Activated naive CD8-positive, alpha-beta T cell treated with anti-CD3 and anti-CD28 coated beads, Interleukin-2, amount 50 U/mL, for 24 hours (primary cell): ENCODE data around the gene ALAS2.
"Not testable (repeated sequence)": the region's sequence is repeated elsewhere in the genome, so short reads cannot be mapped to it uniquely, and the experiment has no call there.

Experiments used
- ATAC-seq: fragments of 150-1000 bp; cut with Tn5 transposase; one replicate; pipeline ENCODE4 v1.10.0; 2021
- DNase-seq: peaks from one replicate; pipeline ENCODE4 v3.0.0; 2021
- H3K27ac Mint-ChIP-seq: one replicate; pipeline ENCODE4 v1.8.0; 2021; ENCODE audit warnings: mild to moderate bottlenecking, mixed read lengths
- H3K27me3 Mint-ChIP-seq: one replicate; pipeline ENCODE4 v1.8.0; 2021; ENCODE audit warnings: mixed read lengths
- H3K36me3 Mint-ChIP-seq: one replicate; pipeline ENCODE4 v1.8.0; 2021; ENCODE audit warnings: low read depth, mixed read lengths
- H3K4me1 Mint-ChIP-seq: one replicate; pipeline ENCODE4 v1.8.0; 2021; ENCODE audit warnings: mixed read lengths
- H3K4me3 Mint-ChIP-seq: one replicate; pipeline ENCODE4 v1.8.0; 2021; ENCODE audit warnings: mild to moderate bottlenecking, moderate library complexity, mixed read lengths
- H3K9me3 Mint-ChIP-seq: one replicate; pipeline ENCODE4 v1.8.0; 2021; ENCODE audit warnings: mixed read lengths

ALAS2 gene

DNA sequence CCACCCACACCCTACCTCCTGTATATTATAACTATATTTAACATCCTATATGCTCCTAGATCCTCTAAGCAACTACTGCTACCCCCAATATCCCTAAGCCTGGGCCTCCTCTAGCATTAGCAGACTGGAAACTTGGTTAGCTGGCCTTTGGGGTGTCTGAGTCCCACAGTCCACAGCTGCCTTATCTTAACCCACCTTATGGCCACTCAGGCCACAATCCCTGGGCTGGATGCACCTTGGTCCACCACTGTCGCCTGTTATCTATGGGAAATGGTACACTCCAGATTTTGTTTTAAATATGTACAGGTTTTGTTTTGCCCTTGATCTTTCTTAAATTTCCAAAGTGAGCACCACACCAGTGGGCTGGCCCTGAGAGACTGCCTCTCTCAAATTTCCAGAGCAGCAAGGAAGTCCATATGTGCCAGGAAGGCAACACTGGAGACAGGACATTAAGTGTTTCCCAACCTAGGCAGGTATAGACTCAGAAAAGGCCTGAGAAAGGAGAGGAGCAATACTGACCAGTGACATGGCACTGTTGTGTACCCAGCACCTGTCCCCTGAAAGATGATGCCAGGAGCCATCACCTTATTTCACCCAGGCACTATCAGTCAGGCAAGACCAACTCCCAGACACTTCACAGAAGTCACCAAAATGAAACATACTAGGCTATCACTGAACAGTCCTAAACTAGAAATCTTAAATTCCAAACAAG is 37.7 kb downstream of the ALAS2 start:
- DNase-seq (no peak), ATAC-seq (no peak)
- Mint-ChIP-seq H3K9me3 (no peaks in the 10 kb centered on the region), H3K36me3 (no peaks in the 10 kb centered on the region), H3K27ac (no peak overlapping the region), H3K4me1 (no peaks in the 10 kb centered on the region), H3K4me3 (no peak overlapping the region), H3K27me3 (no peaks in the 10 kb centered on the region)

DNA sequence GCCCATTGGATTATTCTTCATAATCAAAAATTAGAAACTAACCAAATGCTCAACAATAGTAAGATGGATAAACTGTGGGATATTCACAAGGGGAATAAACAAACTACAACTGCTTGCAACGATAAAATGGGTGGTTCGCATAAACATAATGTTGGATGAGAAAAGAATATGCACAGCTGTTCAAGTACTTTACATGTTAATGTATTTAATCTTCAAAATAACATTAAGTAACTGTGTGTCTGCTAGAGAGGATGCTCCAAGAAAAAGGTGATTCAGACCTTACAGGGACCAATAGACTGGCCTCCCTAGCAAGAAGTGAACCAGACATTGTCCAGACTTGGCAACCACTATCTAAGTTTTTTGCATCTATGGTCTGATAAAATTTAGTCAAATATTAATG is 39.1 kb downstream of the ALAS2 start:
- Mint-ChIP-seq H3K4me1 (no peaks in the 10 kb centered on the region), H3K9me3 (peaks cover 4% of the 10 kb centered on the region), H3K27me3 (no peaks in the 10 kb centered on the region), H3K4me3 (no peak overlapping the region), H3K36me3 (no peaks in the 10 kb centered on the region), H3K27ac (no peak overlapping the region)
- DNase-seq (no peak), ATAC-seq (no peak)

DNA sequence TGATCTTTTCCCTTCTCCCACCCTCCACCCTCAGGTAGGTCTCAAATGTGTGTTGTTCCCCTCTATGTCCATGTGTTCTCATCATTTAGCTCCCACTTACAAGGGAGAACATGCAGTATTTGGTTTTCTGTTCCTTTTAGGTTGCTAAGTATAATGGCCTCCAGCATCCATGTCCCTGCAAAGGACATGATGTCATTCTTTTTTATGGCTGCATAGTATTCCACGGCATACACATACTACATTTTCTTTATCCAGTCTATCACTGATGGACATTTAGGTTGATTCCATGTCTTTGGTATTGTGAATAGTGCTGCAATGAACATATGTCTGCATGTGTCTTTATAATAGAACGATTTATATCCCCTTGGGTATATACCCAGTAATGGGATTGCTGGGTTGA is 47.5 kb downstream of the ALAS2 start:
- not testable (repeated sequence) for H3K27me3 Mint-ChIP-seq, H3K27ac Mint-ChIP-seq, H3K4me1 Mint-ChIP-seq, H3K4me3 Mint-ChIP-seq, H3K36me3 Mint-ChIP-seq, DNase-seq, ATAC-seq, H3K9me3 Mint-ChIP-seq

DNA sequence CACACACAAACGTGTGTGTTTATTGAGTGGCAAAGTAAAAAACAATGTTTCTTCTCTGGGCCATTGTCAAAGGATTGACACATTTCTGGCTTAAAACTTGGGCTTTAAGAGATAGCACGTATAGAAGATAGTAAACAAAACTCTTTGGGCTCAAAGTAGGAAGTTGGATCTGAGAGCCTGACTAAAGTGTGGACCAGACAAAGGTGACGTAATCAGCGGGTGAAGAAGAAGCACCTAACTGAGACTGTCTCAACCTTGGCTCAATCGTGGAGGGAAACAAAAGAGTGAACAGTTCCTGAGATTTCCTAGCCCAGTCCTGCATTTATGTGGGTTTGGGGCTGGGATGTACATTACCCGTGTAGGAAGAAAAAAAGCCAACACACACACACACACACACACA is 50.4 kb downstream of the ALAS2 start:
- Mint-ChIP-seq H3K4me1 (no peaks in the 10 kb centered on the region), H3K27me3 (no peaks in the 10 kb centered on the region), H3K4me3 (no peak overlapping the region), H3K9me3 (no peaks in the 10 kb centered on the region), H3K36me3 (no peaks in the 10 kb centered on the region), H3K27ac (no peak overlapping the region)
- DNase-seq (no peak), ATAC-seq (no peak)

DNA sequence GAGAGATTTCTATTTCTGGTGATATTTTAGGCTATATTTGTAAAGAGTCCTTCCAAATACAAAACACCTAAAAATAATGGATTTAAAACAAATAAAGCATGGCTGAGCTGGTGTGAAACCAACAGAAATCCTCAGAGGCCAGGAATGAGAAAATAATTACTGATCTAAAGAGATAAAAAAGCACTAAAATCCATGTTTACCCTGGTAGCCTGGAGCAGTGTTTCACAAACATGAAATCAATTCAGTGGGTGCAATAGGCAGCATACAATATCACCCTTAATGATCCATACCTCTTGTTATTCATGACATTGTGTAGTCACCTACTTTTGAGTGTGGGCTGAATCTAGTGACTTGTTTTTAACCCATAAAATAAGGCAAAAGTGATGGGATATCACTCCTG is 51.3 kb downstream of the ALAS2 start:
- H3K27ac Mint-ChIP-seq = no peak overlapping the region
- no peaks in the 10 kb centered on the region for H3K4me1 Mint-ChIP-seq
- no peaks in the 10 kb centered on the region for H3K27me3 Mint-ChIP-seq
- H3K9me3 Mint-ChIP-seq = no peaks in the 10 kb centered on the region
- ATAC-seq = no peak
- H3K36me3 Mint-ChIP-seq = no peaks in the 10 kb centered on the region
- H3K4me3 Mint-ChIP-seq = no peak overlapping the region
- no peak for DNase-seq

DNA sequence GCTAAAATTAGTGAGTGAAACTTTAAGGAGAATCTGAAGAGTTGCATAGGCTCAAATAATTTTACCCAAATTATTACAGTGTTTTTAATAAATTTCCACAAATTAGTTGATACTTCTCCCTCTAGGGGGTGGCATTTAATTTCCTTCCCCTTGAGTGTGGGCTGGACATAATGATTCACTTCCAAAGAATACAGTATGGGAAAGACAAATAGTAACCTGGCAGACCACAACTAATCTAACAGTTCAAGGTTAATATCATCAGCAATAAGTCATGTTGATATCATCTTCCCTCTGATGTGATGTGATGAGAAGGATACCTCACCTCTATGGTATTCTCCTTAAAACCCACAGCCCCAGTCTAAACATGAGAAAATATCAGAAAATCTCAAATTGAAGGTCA is 52.3 kb downstream of the ALAS2 start:
- no peak overlapping the region for H3K4me3 Mint-ChIP-seq
- no peak for ATAC-seq
- no peaks in the 10 kb centered on the region for H3K27me3 Mint-ChIP-seq
- no peak overlapping the region for H3K27ac Mint-ChIP-seq
- no peaks in the 10 kb centered on the region for H3K36me3 Mint-ChIP-seq
- DNase-seq = no peak
- no peaks in the 10 kb centered on the region for H3K9me3 Mint-ChIP-seq
- no peaks in the 10 kb centered on the region for H3K4me1 Mint-ChIP-seq

DNA sequence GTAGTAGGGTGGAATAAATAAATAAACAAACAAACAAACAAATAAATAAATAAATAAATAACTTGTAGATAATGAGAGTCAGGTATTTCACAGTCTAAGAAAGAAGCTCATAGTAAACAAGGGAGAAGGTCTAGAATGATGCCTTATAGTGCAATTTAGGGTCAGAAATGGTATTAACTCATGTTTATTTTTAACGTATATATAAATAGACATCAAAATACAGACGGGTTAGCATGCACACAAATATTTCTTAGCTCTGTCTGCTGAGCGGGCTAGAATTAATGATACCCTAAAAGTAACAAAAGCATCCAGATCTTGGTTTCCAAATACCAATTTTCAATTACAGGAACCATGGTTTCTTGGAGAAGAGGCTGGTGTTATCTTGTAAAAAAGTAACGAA is 53.4 kb downstream of the ALAS2 start:
- Mint-ChIP-seq H3K27me3 (no peaks in the 10 kb centered on the region), H3K9me3 (no peaks in the 10 kb centered on the region)
- no peak for ATAC-seq

DNA sequence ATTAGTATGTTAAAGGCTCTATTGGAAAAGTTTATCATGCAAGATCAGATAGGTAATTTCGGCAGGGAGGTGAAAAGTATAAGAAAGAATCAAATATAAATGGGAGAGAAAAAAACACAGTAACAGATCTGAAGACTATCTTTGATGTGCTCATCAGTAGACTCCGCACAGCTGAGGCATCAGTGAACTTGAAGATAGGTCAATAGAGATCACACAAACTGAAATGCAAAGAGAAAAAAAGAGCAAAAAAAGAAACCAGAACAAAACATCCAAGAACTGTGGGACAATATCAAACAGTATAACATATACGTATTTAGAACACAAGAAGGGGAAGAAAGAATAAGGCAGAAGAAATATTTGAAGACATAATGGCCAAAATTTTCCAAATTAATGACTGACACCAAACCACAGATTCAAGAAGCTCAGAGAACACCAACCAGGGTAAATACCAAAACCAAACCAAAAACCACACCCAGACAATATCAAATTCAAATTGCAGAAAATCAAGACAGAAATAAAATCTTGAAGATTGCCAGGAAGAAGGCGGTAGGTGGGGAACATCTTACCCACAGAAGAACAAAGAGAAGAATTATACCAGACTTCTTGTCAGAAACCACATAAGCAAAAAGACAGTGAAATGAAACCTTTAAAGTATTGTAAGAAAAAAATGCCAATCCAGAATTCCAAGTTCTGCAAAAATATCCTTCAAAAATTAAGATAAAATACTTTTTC is 65.8 kb downstream of the ALAS2 start:
- Mint-ChIP-seq H3K36me3 (no peaks in the 10 kb centered on the region), H3K9me3 (no peaks in the 10 kb centered on the region), H3K27me3 (no peaks in the 10 kb centered on the region), H3K27ac (peak overlapping the region; percentile 16), H3K4me3 (no peak overlapping the region), H3K4me1 (peaks cover 22% of the 10 kb centered on the region)
- no peak for DNase-seq
- no peak for ATAC-seq

More for the DNA sequence above, 53.4 kb downstream of the ALAS2 start:
- DNase-seq = no peak
- Mint-ChIP-seq H3K4me1 (no peaks in the 10 kb centered on the region), H3K27ac (no peak overlapping the region), H3K4me3 (no peak overlapping the region), H3K36me3 (no peaks in the 10 kb centered on the region)

DNA sequence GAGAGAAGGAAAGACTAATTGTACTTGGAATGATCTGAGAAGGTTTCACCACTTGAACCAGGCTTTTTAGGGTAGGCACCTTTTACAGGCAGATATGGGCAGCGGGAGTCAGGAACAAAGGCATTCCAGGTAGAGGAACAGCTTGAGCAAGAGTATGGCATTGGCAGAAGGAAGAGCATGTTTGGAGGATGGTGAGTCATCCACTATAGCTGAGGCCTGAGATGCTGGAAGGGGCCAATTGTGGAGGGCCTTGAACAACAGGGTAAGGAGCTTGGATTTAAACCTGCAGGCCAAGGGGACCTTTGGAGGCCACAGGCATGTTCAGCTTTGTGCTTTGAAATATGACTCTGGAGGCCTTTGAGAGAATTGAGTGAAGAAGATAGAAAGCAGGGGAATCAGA is 69.0 kb downstream of the ALAS2 start:
- Mint-ChIP-seq H3K36me3 (no peaks in the 10 kb centered on the region), H3K27me3 (no peaks in the 10 kb centered on the region)
- no peak for DNase-seq

More for the DNA sequence above, 69.0 kb downstream of the ALAS2 start:
- Mint-ChIP-seq H3K27ac (no peak overlapping the region), H3K4me3 (no peak overlapping the region), H3K4me1 (peaks cover 20% of the 10 kb centered on the region), H3K9me3 (no peaks in the 10 kb centered on the region)
- no peak for ATAC-seq
